Retinal pigment epithelial cell (primary cell): ENCODE results near the gene MGLL.

Source experiments
- DNase-seq: peaks from one replicate; pipeline ENCODE4 v3.0.0-alpha.2; 2010; ENCODE audit warnings: low read depth
- H3K4me3 ChIP-seq: 2 replicates; pipeline ENCODE4 v1.5.1; 2011; ENCODE audit warnings: mild to moderate bottlenecking, low read length, control low read depth, moderate library complexity
- CTCF ChIP-seq: conservative IDR thresholded peaks from 2 replicates; pipeline ENCODE4 v1.5.1; 2011; ENCODE audit warnings: low read depth, low read length, control low read depth, inconsistent platforms

Gene MGLL

GRCh38 chr3:127815001-127815400, 7.3 kb downstream of the MGLL start:
- no peak for DNase-seq
- TF ChIP-seq CTCF = no peak
- no peak overlapping the region for H3K4me3 ChIP-seq

GRCh38 chr3:127814325-127814781, 8.0 kb downstream of the MGLL start:
- no peak overlapping the region for H3K4me3 ChIP-seq
- TF ChIP-seq CTCF = no peak
- DNase-seq = no peak

GRCh38 chr3:127812151-127812550, 10.2 kb downstream of the MGLL start:
- TF ChIP-seq CTCF = no peak
- no peak overlapping the region for H3K4me3 ChIP-seq

GRCh38 chr3:127811717-127812116, 10.6 kb downstream of the MGLL start:
- H3K4me3 ChIP-seq = no peak overlapping the region
- TF ChIP-seq CTCF = no peak
- DNase-seq = no peak

More at GRCh38 chr3:127812151-127812550, 10.2 kb downstream of the MGLL start:
- DNase-seq = no peak

- no peak for TF ChIP-seq CTCF
- no peak for DNase-seq
- no peak overlapping the region for H3K4me3 ChIP-seq
Observed at GRCh38 chr3:127809611-127810010, 12.7 kb downstream of the MGLL start.

GRCh38 chr3:127809211-127809610, 13.1 kb downstream of the MGLL start:
- H3K4me3 ChIP-seq = no peak overlapping the region
- DNase-seq = no peak
- no peak for TF ChIP-seq CTCF

- DNase-seq = no peak
- TF ChIP-seq CTCF = no peak
- no peak overlapping the region for H3K4me3 ChIP-seq
Observed at GRCh38 chr3:127808197-127808596, 14.1 kb downstream of the MGLL start.
